ENCODE results near the gene RAB19.

- TF ChIP-seq CTCF (conservative IDR thresholded peaks at IDR 0.05 in 1 of 2, IDR thresholded peaks at IDR 0.05 in 1 of 2; ENCODE audit: extremely low read depth in 1 of 2, insufficient read depth in 1 of 2, low read depth in 1 of 2, low read length in 2 of 2) (no peak), EZH2 (IDR thresholded peaks at IDR 0.05; ENCODE audit: borderline replicate concordance, low read length) (no peak)
Measured at GRCh38 chr7:140383954-140384713, 19.7 kb upstream of the RAB19 start.
